T-helper 2 cell treated with Interferon-gamma antibody and Interleukin-4, amounts not matched to agents 100 ng/mL and 5 ng/mL, for 36 hours (primary cell): ENCODE data around the gene ZBTB38. TPM values are rescaled to one million over a fixed set of nuclear protein-coding genes. Genes with fewer than 3 reads are reported as not detected.

ENCODE experiments used
- intact Hi-C: fragments of 100-400 bp; cut with micrococcal nuclease; formaldehyde crosslinking; loops from one replicate; pipeline ENCODE4 v1.15.1; 2023
- total RNA-seq: library from RNA; stranded (reverse); gene quantifications from 2 replicates; pipeline ENCODE4 v1.2.3, GENCODE V29; 2022

The ZBTB38 gene
- total RNA-seq, 1 donor from 2014 or later = 19.7 TPM

GRCh38 chr3:141402476-141403171 is 34.3 kb downstream of the ZBTB38 start:
- intact Hi-C loops = loop anchor here (1.0 to 5.0 kb wide), 4 partner anchors 9 to 92 kb away; partner anchors contain the start of gene ZBTB38

GRCh38 chr3:141403576-141403975 is 35.3 kb downstream of the ZBTB38 start:
- intact Hi-C loops = loop anchor here (2.0 to 5.0 kb wide), 3 partner anchors 36 to 93 kb away; partner anchors contain the start of gene ZBTB38

GRCh38 chr3:141405025-141405424 is 36.7 kb downstream of the ZBTB38 start:
- intact Hi-C loops = no loop called here

GRCh38 chr3:141405591-141405990 is 37.3 kb downstream of the ZBTB38 start:
- intact Hi-C loops = no loop called here

GRCh38 chr3:141406265-141406664 is 38.0 kb downstream of the ZBTB38 start:
- intact Hi-C loops = no loop called here

GRCh38 chr3:141407047-141407446 is 38.7 kb downstream of the ZBTB38 start:
- intact Hi-C loops = no loop called here

GRCh38 chr3:141407825-141408224 is 39.5 kb downstream of the ZBTB38 start:
- intact Hi-C loops = no loop called here

- intact Hi-C loops = no loop called here
These were observed 40.3 kb downstream of the ZBTB38 start for GRCh38 chr3:141408596-141408995.

- intact Hi-C loops = loop anchor here (5.0 kb wide), 3 partner anchors 327 to 1707 kb away; partner anchors contain the start of genes CHST2 and RNF7
These were observed 41.6 kb downstream of the ZBTB38 start for GRCh38 chr3:141409940-141410241.

- intact Hi-C loops = loop anchor here (5.0 kb wide), 3 partner anchors 327 to 1707 kb away; partner anchors contain the start of genes CHST2 and RNF7
These were observed 42.1 kb downstream of the ZBTB38 start for GRCh38 chr3:141410408-141410807.

- intact Hi-C loops = loop anchor here (1.0 to 5.0 kb wide), 5 partner anchors 9 to 1706 kb away; partner anchors contain the start of genes CHST2 and RNF7
These were observed 42.5 kb downstream of the ZBTB38 start for GRCh38 chr3:141410846-141411245.

- intact Hi-C loops = loop anchor here (1.0 to 5.0 kb wide), 5 partner anchors 9 to 1706 kb away; partner anchors contain the start of genes CHST2 and RNF7
These were observed 43.0 kb downstream of the ZBTB38 start for GRCh38 chr3:141411251-141411771.

- intact Hi-C loops = loop anchor here (5.0 kb wide), 3 partner anchors 325 to 1705 kb away; partner anchors contain the start of genes CHST2 and RNF7
These were observed 44.0 kb downstream of the ZBTB38 start for GRCh38 chr3:141412087-141412935.

- intact Hi-C loops = loop anchor here (5.0 kb wide), 3 partner anchors 324 to 1704 kb away; partner anchors contain the start of genes CHST2 and RNF7
These were observed 44.6 kb downstream of the ZBTB38 start for GRCh38 chr3:141412936-141413354.

GRCh38 chr3:141413391-141413790 is 45.1 kb downstream of the ZBTB38 start:
- intact Hi-C loops = loop anchor here (5.0 kb wide), 3 partner anchors 324 to 1704 kb away; partner anchors contain the start of genes CHST2 and RNF7

GRCh38 chr3:141413801-141414689 is 45.7 kb downstream of the ZBTB38 start:
- intact Hi-C loops = loop anchor here (5.0 kb wide), 3 partner anchors 323 to 1703 kb away; partner anchors contain the start of genes CHST2 and RNF7

- intact Hi-C loops = loop anchor here (5.0 kb wide), 3 partner anchors 322 to 1702 kb away; partner anchors contain the start of genes CHST2 and RNF7
These were observed 46.6 kb downstream of the ZBTB38 start for GRCh38 chr3:141414800-141415462.

GRCh38 chr3:141415953-141416352 is 47.6 kb downstream of the ZBTB38 start:
- intact Hi-C loops = no loop called here
